GM23248 (cell line): ENCODE measurements around the gene ITPKC.

Experiments
- EZH2 ChIP-seq: fragments of 200-600 bp; sonication (generic); IDR thresholded peaks from 2 replicates; pipeline ENCODE4 v1.6.1; 2018; ENCODE audit warnings: antibody characterized with exemption, mild to moderate bottlenecking; ENCODE audit not compliant: insufficient read depth, poor library complexity, severe bottlenecking
- EZH2phosphoT487 ChIP-seq: fragments of 200-600 bp; sonication (generic); IDR thresholded peaks from 2 replicates; pipeline ENCODE4 v1.6.1; 2018; ENCODE audit warnings: antibody characterized with exemption, moderate library complexity, mild to moderate bottlenecking, low read depth; ENCODE audit not compliant: insufficient read depth

- TF ChIP-seq EZH2 (no peak), EZH2phosphoT487 (no peak)
Measured at GRCh38 chr19:40747536-40747935, 30.6 kb downstream of the ITPKC start.
